ENCODE measurements around the gene DSP.

Gene DSP

DNA sequence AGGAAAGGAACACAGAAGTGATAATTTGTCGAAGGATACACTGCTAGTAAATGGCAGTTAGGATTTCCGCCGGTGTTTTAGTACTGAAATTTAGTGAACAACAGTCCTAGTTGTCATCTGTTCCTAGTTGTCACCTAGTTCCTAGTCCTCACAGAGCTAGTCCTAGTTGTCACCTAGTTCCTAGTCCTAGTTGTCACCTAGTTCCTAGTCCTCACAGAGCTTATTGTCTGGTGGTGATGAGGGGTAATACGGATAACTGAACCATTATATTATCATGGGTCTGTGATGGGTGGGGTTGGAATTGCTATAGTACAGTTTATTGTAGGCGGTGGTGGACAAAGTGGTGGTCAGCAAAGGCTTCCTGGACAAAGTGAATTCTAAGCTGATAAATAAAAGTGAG is 50.3 kb downstream of the DSP start:
- no peak for DNase-seq

DNA sequence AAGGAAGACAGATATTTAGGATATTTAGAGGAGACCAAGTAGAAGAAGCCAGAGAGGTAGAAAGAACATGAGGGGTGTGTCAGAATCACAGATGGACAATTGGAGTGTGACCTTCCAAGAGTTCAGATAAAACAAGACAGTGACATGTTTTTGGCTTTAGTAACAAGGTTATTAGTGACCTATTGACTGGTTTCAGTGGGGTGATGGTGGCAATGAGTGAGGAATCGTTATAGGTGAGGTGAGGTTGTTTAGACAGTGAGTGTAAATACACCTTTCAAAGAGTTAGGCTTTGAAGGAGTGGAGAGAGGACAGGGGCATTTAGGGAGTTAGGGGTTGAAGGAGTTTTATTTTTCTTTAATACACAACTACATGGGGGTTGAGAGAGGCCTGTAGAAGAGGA is 51.8 kb downstream of the DSP start:
- DNase-seq: no peak

DNA sequence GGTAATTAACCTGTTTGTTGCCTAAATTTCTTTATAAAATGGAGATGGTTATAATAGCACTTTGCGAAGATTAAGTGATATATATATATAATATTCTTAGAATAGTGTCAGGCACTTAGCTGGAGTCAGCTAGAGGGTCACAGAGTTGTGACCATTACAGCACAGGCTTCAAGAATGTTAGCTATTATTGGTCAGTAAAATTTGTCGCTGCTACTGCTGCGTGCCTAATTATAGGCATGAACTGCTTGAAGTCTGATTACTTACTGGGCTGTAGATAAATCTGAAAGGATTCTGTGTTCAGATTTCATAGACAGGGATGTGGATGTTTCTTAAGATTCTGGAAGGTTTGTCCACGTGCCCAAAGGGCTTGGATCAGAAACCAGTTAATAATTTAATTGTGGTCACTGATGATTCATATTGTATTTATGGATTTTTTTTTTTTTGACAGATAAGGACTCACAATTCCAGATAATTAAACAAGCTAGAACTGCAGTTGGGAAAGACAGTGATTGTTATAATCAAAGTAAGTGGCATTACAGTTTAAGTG is 53.2 kb downstream of the DSP start:
- no peak for DNase-seq

DNA sequence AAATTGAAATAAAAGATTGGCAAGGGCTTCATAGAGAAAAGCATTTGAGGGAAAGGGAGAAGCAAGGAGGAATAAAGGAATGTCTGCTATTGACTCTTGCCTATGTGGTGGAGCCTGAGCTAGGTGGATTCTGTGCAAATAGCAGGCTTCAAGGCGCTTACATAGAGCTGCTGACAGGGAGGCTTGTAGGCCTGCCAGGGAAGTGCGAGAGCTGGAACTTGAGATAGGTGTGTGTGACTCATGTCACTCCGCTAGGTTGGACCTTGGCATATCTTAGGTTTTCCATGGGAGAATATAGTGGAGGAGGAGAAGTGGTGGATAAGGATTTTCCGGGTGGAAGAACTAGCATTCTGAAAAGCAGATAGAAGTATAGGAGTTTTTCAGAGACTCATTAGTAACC is 62.5 kb downstream of the DSP start:
- no peak for DNase-seq

DNA sequence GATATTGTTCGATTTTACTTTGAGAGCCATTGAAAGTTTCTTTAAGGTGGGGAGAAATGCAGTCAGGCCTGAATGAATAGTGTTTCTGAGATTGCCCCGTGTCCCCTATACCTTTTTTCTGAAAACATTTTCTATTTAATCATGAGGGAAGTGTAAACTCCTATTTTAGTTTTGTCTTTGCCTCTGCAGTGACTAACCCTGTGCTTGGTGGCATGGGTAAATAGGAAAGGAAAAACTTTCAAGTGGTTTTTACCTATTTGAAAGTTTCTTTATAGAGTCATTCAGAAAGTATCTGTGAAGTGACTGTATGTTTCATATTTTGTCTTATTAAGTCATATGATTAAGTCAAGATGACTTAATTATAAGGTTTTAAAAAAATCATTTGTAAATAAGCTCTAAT is 63.0 kb downstream of the DSP start:
- no peak for DNase-seq

DNA sequence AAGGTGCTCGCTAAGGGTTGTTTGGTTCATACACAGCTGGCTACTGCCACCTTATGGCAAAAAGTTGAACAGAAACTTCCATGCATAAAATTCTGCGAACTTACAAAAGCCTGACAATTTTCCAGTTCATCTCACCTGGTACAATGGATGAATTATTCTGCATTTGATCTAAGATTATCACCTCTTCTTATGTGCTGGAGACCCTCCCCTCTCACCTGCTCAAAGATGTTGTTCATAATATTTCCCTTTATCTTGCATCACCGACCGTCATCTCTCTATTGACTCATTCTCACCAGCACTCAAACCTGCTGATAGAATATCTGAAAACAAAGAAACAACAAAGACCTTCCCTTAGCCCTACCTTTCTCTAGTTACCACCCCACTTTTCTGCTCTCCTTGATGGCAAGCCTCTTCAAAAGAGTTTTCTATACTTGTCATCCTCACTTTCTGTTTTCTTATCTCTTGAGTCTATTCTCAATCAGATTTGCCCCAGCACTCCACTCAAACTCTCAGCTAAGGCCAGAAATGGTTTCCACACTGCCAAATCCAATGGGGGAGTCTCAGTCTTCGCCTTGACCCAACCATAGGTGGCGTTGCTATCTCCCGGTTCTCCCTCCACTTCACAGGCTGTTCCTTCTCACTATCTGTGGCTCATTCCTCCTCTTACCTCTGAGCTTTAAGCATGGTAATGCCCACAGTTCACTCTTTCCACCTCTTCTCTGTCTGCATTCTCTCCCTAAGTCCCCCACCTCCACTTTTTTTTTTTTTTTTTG is 74.3 kb downstream of the DSP start:
- DNase-seq: peak; percentile 63

DNA sequence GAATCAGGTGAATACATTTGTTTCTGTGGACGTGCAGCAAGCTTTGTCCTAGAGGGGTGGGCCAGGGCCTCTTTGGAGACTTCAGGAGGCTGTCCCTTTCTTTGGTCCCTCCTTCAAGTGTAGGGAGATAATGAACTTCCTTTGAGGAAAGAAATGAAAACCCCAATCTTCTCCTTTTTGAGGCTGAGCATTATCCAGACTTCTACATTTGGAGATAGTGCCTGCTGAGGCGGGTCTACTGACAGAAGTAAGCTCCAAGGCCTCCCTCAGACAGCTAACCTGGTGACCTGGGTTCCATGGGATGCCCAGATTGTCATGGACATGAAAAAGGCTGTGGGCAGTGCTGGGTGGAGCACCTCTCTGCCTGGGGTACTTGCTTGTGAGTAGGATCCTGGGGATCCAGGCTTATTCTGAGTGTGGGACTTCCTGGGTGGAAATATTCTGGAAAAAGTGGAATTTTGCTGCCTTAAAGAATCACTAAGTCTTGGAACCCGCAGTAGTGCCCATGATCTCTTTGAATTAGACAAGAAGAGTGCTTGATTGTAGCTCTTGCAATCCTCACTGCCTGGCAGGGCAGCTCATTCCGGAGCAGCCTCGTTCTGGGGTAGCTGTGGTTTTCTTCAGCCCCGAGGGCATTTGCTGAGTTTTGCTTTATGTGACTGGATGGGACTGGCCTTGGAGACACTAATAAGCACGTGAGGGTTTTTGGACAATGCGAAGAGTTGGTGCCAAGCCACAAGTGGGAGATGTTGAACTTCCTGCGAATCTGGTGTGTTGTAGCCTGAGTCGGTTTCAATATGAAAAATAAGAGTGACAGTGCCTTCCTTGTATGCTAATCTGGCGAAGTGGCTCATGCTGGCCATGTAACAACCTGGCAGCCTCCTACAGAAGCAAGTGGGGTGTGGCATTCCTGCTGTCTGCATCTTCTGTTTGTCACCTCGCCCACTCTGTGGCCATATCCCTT is 76.6 kb downstream of the DSP start:
- peak; percentile 66 for DNase-seq

DNA sequence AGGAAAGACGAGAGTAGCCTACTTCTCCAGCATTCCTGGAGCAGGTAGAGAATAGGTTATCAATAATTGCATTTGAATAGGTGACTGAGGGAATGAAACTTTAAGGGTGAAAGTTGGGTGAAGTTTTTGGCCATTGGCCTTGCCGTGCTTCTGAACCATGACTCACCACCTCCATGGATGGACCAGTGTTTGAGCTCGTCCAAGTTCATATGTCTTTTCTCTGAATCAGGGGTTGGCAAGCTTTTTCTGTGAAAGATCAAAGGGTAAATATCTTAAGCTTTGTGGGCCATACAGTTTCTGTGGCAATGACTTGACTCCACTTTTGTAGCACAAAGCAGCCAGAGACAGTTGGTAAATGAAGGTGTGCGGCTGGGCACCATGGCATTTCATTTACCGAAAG is 80.3 kb downstream of the DSP start:
- no peak for DNase-seq

DNA sequence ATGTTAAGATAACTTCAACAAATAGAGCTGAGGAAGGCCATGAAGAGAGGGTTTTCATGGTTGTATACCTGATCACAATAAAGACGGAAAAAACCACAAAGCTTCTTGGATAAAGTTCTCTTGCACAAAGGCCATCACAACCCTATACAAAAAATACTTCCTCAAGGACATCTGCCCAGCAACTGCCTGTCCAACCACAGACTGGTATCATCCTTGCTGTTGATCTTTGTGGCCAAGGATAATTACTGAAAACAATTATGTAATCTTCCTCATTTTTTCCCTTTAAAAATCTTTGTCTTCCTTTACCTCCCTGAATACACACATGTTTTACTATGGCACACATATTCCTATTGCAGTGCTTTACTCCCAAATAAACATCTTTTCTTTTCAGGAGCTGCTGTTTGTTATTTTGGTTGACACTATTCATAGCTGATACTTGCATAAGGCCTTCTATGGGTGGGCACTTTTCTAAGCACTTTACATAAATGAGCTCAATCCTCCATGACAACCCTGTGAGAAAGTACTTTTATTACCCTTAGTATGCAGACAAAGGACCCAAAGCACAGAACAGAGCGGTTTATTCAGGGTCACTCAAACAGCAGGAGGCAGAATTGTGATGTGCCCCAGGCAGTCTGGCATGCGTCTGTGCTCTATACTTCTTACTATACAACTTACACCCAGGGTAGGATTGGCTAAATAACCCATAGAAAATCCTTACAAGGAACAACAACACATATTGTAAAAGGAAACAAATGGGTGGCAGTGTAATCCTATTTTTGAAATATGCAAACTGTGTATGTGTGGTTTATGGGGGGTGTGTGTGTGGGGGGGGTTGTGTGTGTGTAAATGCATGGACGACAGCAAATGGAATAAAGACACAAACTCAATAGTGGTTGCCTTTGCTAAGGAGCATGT is 83.6 kb downstream of the DSP start:
- no peak for DNase-seq

DNA sequence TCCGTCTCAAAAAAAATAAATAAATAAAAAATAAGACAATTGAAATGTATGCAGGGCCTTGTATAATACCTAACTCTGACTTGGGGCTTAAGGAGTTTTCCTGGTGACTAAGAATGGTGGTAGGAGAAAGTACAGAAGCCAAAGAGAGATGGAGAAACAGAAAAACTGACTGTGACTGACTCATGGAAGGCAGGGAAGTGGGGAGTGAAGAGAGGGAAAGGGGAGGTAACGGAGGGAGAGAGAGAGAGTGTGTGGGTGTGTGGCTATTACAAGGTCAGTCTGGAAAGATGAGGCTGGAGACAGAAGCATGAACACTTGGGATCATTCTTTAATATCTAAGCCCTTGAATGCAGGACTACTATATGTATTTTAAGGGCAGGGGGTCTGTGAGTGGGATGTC is 87.0 kb downstream of the DSP start:
- DNase-seq: no peak

DNA sequence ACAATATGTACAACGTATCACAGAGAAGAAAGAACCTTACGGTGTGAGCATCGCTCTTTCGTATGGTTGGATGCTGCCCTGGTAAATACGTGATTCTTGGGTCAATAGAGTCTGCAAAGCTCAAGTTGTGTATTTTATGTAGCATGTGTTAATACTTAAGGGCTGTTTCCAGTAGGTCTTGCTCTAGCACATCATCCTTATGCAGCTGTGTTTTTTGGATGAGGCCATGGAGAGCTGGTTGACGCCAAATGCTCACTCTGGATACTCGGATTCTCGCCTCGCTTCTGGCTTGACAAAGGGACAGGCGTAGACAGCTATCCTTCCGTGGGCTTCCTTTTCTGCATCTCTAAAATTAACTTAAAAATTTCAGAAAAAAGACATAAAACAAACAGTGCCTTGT is 87.4 kb downstream of the DSP start:
- no peak for DNase-seq

DNA sequence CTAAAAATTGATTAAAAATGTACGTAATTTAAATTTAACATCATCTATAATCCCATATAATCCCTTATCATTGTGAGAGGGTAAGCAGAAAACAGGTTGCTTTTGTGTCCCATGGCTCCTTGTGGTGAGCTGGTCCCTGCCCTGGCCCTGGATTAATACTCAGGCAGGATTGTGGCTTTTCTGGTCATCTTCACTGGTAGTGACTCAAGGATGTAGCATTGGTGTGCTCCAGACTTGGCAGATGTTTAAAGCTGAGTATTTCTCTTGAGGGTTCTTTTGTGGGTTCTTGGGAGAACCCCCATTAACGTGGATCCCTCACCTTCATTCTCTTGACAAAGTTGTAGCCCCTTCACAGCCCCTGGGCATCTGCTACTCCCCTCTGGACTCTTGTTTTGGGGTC is 87.8 kb downstream of the DSP start:
- no peak for DNase-seq

DNA sequence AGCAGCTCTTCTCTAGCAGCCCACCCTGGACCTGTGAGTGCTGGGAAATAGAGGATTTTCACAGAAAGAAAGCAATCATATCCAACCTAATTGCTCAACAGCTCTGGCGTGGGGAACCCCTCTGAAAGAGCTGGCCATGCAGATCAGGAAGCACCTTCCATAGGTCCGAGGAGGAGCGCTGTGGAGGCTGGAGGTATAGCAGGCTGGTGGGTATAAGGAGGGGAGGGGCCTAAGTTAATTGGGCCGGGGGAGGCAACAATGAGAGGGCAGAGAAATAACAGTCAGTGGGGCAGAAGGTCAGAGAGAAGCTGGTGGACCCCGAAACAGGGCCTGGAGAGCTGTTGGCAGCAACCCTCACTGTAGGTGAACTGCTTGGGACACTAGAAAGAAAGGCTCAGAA is 89.3 kb downstream of the DSP start:
- DNase-seq: no peak

DNA sequence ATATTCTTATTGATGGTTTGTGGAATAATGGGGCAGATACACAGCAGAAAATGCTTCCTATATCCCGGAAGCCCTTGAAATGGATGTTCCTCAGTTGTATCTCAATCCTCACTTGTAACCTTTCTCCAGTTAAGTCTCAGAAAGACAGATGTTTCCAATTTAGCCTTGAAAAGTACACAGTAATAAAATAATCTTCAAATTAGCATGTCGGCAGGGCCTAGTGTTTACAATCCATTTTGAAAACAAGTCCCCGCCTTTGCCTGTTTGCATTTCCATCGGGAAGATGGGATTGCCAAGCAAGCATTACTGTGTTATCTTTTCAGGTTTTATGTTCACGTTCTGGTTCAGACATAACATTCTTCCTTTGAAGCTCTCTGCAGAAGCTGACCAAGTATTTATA is 90.0 kb downstream of the DSP start:
- no peak for DNase-seq

DNA sequence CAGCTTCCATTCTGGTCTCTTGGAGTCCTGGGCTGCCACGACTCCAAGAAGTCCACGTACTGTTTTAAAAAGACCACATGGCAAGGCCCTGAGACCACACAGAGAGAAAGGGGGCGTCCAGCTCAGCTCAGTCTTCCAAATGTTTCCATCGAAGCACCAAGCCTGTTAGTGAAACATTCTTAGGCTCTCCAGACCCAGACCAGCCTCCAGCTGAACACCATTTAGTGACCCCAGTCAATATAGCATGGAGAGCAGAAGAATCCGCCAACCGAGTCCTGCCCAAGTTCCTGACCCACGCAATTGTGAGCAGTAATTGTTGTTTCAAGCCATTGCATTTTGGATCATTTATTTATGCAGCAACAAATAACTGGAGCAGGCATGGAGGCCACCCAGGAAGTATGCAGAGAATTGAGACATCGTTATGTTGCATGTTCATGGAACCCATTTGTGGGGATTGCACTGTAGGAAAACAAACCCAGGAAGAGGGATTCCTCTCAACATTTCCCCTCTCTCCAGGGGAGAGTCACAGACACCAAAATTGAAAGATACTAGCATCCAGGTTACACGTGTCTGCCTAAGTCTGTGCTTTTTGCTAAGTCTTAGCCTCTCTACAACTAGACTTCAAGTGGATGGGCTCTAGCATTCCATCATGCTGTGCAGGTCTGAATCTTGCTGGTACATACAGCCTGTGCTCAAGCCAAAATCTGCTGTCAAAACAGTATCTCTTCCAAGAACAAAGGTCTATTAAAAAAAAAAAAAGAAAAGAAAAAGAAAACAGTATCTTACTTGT is 91.2 kb downstream of the DSP start:
- no peak for DNase-seq

DNA sequence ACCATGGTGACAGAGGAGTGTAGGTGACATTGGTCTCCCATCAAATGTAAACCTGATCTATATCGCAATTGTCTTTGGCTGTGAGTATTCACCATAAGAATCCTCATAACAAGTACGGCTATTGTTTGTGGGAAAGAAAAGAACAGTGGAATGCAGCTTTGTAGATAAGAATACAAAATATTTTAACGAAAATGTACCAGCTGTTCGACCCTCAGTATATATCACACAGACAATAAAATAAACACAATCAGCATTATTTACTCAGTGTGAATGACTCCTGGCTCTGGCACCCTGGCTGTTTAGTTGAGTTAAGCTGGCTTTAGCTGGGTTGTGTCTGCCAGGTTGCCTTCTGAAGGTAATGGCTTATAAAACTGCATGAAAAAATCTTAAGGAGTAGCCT is 91.9 kb downstream of the DSP start:
- no peak for DNase-seq

DNA sequence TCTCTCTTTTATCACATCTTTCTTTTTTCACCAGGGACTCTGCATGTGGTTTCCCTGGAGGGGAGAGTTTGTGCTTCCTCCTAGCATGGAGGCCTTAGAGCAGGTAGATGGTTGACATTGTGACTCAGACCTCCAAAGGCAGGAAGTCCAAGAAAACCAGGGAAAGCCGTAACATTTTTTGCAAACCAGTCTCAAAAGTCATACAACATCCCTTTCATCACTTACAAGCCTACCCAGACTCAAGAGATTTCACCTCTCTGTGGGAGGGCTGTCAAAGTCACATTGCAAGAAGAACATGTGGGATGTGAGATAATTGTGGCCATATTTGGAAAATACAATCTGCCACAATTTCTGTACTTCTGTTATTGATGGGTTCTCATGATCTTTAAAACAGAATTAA is 94.7 kb downstream of the DSP start:
- peak; percentile 73 for DNase-seq
